ENCODE data around the gene CX3CL1.

DNA sequence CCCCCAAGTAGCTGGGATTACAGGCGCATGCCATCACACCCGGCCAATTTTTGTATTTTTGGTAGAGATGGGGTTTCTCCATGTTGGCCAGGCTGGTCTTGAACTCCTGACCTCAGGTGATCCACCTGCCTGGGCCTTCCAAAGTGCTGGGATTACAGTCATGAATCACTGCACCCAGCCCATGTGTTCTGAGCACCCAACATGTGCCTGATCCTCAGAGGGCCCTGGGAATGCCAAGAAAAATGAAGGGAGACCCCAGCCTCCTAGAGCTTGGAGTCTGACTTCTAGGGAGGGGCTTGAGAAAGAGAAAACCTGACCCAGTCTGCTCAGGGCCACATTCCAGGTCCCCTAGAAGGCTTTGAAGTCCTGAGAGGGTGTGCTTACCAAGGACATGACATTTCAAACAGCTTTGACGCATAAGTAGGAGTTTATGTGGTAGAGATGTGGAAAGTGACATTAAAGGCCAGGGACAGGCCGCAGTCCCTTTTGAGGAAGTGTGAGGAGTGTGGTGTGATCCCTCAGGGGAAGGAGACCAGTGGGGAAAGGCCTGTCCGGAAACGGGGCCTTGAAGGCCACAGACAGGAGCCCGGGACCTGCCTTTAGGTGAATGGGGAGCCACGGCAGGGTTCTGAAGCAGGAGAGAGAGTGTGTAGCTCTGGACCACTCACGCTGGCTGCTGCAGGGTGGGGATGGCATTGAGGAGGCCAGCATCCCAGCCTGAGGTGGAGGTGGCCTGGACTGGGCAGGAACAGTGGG is 14.8 kb upstream of the CX3CL1 start:
- no peak for TF ChIP-seq POLR2AphosphoS5 (IDR thresholded peaks at IDR 0.05)
- TF ChIP-seq, protein P1, sequence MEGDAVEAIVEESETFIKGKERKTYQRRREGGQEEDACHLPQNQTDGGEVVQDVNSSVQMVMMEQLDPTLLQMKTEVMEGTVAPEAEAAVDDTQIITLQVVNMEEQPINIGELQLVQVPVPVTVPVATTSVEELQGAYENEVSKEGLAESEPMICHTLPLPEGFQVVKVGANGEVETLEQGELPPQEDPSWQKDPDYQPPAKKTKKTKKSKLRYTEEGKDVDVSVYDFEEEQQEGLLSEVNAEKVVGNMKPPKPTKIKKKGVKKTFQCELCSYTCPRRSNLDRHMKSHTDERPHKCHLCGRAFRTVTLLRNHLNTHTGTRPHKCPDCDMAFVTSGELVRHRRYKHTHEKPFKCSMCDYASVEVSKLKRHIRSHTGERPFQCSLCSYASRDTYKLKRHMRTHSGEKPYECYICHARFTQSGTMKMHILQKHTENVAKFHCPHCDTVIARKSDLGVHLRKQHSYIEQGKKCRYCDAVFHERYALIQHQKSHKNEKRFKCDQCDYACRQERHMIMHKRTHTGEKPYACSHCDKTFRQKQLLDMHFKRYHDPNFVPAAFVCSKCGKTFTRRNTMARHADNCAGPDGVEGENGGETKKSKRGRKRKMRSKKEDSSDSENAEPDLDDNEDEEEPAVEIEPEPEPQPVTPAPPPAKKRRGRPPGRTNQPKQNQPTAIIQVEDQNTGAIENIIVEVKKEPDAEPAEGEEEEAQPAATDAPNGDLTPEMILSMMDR (IDR thresholded peaks at IDR 0.05): no peak

Data from breast epithelium (tissue), 3 donors.